Cardiac fibroblast (primary cell): ENCODE data around the gene YIF1B.

Experiments used
- DNase-seq, 2 donors: peaks; one replicate each; pipeline versions ENCODE4 v3.0.0 to v3.0.0-alpha.2; 2010; ENCODE audit warnings: low read depth in 2 of 2
- H3K4me3 ChIP-seq, 2 donors: replicated peaks in 1 of 2; 1 replicate in 1 of 2; 2 replicates in 1 of 2; pipeline ENCODE4 v1.5.1; 2011; ENCODE audit warnings: low read depth in 2 of 2, low read length in 2 of 2, mild to moderate bottlenecking in 2 of 2, moderate library complexity in 1 of 2
- TF ChIP-seq, protein P1 (sequence below): IDR thresholded peaks from one replicate; pipeline ENCODE4 v1.5.1; 2011; ENCODE audit warnings: low read depth, mild to moderate bottlenecking, low read length, inconsistent platforms

Gene YIF1B

DNA sequence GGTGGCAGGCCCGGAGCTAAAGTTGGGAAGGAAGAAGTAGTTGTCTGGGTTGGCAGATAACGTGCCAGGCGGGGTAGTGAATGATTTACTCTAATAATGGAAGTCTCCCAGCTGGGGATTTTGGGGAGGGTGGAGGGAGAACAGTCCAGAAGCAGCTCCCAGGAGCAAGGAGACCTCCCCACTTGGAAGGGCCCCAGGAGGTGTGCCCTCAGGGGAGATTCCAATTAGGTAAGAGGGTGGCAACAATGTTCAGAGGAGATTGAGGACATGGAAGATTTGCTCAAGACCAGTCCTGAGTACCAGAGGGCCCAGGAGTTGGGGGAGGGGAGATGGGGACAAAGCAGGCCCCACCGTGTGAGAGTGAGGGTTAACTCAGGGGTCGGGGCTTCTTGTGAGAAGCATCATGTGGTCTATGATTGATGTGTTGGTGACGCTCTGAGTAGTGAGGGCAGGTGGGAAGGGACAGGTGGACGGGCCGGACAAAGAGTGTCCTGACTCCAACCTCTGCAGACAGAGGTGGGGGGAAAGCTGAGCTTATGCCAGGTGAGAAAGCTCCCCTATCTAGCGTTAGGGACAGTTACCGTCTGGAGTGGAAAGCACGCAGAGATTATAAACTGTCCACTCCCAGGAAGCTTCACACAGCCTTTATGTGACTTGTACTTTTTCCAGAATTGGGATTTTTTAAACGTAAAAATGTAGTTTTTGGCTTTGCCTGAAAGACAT is 47.8 kb downstream of the YIF1B start:
- DNase-seq: no peak
- TF ChIP-seq, protein P1, sequence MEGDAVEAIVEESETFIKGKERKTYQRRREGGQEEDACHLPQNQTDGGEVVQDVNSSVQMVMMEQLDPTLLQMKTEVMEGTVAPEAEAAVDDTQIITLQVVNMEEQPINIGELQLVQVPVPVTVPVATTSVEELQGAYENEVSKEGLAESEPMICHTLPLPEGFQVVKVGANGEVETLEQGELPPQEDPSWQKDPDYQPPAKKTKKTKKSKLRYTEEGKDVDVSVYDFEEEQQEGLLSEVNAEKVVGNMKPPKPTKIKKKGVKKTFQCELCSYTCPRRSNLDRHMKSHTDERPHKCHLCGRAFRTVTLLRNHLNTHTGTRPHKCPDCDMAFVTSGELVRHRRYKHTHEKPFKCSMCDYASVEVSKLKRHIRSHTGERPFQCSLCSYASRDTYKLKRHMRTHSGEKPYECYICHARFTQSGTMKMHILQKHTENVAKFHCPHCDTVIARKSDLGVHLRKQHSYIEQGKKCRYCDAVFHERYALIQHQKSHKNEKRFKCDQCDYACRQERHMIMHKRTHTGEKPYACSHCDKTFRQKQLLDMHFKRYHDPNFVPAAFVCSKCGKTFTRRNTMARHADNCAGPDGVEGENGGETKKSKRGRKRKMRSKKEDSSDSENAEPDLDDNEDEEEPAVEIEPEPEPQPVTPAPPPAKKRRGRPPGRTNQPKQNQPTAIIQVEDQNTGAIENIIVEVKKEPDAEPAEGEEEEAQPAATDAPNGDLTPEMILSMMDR: no peak
- no peak overlapping the region for H3K4me3 ChIP-seq

DNA sequence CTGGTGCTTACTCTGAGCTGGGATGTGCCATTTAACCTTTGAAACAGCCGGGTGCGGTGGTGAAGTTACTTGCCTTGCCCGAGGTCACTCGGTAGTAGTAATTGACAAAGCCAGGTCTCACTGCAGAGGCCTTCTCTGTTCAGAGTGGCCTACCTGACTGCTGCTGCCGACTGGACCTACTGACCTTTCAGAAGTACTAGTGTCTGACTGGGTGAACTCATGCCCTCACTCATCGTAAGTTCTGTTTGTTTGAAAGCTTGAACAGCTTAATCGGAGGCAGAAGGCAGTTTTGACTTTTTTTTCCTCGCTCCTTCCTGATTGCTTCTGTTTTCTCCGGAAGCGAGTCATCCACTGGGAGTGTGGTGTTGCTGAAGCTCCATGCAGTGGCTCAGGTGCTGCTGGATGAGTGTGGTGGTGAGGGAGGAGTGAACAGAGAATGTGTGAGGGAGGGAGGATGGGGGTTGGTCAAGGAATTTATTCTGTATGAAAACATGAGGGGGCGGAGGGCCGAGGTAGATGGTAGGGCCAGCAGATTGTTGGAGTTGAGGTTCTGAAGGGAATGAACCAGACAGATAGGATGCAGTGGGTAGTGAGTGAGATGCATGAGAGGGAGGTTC is 48.7 kb downstream of the YIF1B start:
- TF ChIP-seq, protein P1: no peak
- no peak overlapping the region for H3K4me3 ChIP-seq
- DNase-seq: peak; percentile 52 to 56

DNA sequence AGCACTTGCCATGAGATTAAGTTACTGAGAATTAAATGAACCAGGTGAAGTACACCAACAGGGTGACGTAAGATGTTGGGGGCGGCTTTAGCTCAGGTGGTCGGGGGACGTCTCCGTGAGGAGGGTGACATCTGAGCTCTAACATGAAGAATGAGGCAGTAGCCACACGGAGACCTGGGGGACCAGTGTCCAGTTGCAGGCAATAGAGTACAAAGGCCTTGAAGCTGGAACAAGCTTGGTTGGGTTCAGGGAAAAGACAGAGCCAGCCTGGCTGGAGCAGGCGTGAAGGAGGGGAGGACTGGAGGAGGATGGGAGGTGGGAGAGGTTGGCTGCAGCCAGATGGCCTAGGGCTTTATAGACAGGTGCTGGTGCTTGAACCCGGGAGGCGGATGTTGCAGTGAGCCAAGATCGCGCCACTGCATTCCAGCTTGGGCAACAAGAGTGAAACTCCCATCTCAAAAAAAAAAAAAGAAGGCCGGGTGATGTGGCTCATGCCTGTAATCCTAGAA is 49.8 kb downstream of the YIF1B start:
- no peak overlapping the region for H3K4me3 ChIP-seq
- DNase-seq: no peak
- TF ChIP-seq, protein P1: no peak

DNA sequence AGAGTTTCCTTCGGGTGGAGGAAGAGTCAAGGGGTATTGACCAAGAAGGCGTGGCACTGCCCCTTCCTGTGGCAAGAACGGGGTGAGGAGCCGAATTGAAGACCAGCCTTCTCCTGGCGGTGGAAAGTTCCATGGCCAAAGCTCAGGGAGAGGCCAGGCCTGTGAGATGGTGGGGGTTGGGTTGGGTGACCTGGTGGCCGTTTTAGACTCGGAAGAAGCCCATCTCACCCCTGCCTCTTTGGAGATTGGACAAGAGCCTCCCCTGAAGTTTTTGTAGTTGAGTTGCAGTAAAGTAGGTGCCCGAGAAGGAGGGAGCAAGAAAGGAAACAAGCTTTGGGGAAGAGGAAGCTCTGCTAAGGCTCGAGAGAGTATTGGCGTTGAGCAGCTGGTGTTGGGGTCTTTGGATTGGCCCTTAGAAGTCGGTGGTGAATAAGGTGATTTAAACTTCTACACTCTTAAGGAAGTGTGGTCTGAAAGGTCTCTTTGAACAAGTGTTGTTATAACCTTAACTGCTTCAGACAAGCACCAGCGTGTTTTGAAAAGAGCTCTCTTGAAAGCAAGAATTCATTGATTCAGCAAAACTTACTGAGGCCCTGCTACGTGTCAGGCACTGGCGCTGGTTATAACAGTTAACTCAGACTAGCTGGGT is 50.4 kb downstream of the YIF1B start:
- H3K4me3 ChIP-seq: no peak overlapping the region
- TF ChIP-seq, protein P1: no peak
- DNase-seq: no peak

DNA sequence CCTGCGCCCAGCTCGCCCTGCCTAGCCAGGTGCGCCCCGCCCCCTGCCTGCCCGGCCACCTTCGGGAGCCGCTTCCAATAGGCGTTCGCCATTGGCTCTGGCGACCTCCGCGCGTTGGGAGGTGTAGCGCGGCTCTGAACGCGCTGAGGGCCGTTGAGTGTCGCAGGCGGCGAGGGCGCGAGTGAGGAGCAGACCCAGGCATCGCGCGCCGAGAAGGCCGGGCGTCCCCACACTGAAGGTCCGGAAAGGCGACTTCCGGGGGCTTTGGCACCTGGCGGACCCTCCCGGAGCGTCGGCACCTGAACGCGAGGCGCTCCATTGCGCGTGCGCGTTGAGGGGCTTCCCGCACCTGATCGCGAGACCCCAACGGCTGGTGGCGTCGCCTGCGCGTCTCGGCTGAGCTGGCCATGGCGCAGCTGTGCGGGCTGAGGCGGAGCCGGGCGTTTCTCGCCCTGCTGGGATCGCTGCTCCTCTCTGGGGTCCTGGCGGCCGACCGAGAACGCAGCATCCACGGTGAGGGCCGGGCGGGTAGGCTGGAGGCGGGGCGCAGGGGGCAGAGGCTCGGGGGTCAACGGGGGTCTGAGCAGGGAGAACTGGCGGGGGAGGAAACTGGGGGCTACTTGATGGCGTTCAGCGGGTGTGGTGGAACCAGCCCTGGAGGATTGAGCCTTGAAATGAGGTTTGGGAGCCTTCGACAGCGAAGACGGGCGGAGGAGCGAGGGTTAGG is 51.1 kb downstream of the YIF1B start, which contains the start of gene SPINT2:
TSS of gene SPINT2 (plus strand) at position 88 of the 727 bp plus-strand sequence. CDS start at position 408, 320 bp downstream.
- DNase-seq: no peak
- H3K4me3 ChIP-seq: peak within 1 kb of the TSS; percentile 35 to 39
- TF ChIP-seq, protein P1: no peak

DNA sequence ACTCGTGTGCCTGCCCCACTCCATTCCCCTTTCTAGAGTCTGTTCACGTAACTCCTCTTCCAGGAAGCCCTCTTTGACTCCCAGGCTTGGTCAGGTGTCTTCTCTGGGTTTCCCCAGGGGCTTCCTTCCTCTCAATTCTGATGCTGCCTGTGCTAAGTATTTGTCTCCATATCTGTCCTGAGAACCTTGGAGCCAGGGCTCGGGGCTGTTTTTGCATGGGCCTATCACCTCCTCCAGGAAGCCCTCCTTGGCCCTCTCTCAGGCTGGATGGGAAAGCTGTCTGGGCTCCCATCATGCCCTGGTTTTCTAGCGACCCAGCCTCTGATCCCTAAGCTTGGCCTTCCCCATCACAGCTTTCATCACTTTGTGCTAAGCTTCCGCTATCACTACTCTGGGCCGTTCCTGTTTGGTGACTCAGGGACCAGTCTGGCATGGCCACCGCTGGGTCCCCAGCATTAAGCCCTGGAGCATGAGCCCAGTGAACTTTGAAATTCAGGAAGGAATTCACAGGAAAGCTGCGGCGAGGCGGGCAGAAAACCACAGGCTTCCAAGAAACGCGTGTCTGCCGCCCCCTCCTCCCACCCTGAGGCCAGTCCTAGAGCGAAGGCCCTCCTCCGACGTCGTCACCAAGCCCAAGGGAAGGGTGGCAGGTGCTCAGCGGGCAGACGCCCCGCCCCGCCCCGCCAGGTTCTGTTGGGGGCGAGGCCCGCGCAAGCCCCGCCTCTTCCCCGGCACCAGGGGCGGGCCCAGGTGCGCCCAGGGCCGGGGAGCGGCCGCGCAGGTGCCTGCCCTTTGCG is 51.9 kb downstream of the YIF1B start:
- H3K4me3 ChIP-seq: peak overlapping the region; percentile 35 to 39
- TF ChIP-seq, protein P1: no peak
- peak; percentile 49 to 70 for DNase-seq
